NCI-H2227 (cell line): ENCODE results near the gene POLE.
A peak's percentile ranks its signal among the peaks of the same experiment; 100 is the strongest.

Experiments used
- DNase-seq: peaks from one replicate; lab custom pipeline; 2025; ENCODE audit not compliant: unreplicated experiment; lab: John Stamatoyannopoulos, UW

The POLE gene

DNA sequence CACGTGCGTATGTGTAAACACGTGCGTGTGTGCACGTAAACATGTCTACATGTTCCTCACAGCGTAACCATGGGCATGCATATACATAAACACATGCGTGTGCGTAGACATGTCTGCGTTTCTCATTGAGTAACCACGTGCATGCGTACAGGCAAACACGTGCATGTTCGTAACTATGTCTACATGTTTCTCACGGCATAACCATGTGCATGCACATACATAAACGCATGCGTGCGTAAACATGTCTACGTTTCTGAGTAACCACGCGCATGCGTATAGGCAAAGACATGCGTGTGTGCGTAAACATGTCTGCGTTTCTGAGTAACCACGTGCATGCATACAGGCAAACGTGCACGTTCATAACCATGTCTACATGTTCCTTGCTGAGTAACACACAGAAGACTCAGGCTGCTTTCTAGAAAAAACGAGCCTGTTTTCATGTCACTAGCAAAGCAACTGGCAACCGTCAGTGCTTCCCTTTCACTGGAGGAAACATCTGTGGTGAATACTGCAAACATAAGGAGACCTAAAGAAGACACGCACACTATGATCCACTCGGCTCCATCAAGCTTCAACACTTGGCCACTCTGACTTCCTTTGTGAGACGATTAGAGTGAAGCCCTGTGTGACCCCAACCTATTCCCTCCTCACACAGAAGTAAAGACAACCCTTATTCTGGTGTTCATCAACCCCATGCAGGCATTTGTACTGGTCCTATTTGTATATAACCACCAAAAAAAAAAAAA is 28.8 kb downstream of the POLE start:
- DNase-seq: no peak

DNA sequence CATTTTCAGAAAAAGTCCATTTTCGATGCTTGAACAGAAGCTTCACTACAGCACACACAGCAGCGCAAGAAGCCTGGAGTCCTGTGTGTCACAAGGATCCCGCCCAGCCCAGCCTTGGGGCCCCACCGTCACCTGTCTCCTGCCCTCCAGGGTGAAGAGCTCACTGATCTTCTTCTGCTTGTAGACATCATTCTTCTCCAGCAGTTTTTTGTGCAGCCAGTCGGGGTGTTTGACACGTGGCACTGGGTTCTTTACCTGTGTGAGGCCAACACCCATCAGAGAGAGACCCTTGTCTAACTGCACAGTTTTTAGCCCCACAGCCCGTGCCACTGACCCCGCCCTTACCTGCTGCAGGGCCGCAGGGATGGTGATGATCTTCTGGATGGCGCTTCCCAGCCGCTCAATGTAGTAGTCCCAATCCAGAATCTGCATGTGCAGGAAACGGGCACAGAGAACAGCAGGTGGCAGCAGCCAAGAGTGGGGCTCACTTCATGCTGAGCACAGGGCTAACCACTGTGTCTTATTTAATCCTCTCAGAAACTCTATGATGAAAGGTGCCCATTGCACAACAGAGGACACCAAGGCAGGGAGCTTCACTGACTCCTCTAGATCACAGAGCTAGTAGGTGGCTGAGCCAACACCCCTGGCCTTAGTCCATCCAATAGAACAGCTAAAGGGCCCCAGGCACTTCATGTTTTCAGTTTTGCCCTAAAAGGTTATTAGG is 30.0 kb downstream of the POLE start:
- no peak for DNase-seq

DNA sequence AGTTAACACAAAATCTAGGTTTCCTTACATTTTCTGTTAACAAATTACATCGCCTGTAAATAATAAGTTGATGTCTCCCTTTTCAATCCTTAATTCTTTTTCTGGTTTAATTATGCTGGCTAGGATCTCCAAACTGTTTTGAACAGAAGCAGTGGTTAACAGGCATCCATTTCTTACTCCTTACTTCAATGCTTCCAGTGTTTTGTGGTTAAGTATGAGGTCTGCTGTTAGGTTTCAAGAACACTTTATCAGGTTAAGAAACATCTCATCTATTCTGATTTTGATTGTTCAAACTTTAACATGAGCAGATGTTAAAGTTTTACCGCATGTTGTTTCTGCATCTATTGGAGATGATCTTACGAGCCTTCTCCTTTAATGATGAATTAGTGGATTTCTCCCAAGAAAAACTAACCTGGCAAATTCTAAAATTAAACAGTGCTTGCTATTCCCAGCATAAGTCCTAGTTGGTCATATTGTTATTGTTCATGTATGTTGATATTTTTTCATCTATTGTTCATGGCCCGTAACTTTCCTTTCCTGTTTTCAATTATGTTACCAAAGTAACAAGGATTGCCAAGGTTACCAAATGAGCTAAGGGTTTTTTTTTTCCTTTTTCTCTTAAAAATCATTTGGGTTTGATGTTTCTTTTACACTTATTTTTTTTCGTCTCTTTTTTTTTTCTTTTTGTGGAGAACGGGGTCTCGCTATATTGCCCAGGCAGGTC is 33.4 kb downstream of the POLE start:
- DNase-seq: no peak

DNA sequence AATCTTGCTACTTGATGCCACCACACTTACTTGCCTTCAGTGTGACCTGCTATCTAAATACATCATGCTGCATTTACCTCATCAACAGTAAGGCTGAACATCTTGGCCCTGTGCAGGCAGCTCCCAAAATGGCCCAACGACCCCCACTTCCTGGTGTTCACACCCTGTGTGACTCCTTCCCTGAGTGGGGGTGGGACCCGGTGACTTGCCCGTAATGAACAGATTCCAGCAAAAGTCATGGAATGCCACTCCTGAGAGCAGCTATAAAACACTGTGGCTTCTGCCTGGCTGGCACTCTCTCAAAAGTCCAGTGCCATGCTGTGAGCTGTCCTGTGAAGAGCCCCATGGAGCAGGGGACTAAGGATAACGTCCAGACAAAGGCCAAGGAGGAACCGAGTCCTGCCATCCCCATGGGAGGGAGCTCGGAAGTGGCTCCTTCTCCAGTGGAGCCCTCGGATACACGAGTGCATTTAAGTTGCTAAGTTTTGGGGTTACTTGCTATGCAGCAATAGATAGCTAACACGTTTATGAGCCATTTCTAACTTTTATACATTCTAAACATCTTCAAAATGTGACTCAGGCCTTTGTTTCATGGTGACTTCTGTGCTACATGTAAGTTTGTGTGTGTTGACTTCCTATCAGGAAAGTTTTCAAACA is 35.6 kb downstream of the POLE start:
- DNase-seq: no peak

DNA sequence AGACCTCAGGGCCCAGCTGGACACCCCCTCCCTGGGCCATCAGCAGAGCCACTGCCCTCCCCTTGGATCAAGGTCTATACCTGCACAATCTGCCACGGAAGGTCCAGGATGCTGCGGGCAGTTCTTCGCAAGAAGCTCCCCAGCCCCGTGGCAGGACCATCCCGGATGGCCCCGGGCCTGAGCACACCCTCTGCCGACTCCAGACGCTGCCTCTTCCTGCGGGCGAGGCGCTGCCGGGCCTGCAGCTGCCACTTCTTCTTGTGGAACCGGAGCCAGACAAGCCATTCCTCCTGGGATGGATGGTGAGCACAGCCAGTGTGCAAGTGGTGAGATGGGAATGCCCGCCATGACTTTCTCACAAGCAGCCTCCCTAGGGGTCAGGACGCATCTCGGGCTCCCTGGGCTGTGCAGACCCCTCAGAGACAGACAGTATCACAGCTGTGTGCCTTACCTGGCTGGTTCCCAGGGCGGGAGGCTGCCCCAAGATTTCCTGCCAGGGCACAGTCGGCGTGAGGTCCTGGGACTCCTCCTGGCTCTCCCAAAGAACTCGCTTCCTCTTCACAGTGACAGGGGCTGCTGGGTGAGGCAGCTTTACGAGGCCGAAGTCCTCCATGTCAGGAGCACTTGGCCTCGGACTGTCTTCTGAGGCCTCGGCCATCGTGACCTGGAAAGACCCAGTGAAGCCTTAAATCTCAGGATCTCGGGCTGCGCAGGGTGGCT is 37.8 kb downstream of the POLE start:
- DNase-seq: no peak

DNA sequence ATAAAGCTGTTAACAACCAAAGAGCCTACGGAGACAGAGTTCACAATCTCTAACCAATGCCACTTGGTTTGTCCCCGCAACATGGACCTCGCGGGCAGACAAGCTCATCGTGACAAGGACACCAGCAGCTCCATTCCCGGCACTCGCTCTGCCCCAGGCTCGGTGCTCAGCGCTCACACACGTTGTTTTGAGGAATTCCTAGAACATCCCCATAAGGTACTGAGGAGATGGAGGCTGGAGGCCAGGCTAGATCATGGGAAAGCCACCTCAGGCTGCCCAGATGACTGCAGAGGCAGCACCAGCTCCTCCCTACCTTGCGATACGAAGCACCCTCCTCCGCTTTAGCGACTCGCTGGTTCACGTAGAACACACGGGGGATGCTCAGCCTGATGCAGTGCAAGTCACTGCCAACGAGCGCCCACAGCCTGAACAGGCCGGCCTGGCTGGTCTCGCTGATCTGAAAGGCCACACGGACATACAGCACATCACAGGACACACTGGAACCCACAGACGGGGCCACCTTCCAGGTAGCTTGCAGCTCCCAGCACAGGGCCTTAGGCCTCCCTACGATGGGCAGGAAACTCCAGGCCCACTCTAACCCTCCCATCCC is 38.4 kb downstream of the POLE start:
- no peak for DNase-seq

DNA sequence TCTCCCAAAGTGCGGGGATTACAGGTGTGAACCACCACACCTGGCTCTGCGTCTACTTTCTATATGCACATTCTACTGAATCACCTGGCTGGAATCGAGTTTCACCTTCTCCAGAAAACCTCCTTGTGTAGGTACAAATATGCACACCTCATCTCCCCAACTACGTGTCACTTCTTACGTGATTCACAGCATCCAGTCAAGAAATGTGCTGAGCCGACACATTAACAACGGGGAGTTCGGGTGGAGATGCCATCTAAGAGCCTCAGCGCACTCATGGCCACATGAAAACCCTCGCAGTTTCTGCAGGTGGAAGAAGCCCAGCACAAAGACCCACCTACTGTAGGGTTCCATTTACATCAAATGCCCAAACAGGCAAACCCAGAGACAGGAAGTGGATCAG is 39.3 kb downstream of the POLE start:
- DNase-seq: no peak

DNA sequence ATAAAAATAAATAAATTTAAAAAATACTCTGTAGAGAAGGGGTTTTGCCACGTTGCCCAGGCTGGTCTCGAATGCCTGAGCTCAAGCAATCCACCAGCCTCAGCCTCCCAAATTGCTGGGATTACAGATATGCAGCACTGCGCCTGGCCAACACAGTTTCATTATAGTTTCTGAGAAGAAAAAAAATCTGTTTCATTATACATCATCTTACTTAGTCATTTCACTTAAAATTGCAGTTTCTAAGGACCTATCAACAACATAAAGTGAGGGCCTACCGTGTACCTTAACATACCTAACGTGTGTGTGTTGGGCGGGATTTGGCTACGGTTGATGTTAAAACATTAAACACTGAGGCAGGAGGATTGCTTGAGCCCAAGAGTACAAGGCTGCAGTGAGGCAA is 40.3 kb downstream of the POLE start:
- no peak for DNase-seq

DNA sequence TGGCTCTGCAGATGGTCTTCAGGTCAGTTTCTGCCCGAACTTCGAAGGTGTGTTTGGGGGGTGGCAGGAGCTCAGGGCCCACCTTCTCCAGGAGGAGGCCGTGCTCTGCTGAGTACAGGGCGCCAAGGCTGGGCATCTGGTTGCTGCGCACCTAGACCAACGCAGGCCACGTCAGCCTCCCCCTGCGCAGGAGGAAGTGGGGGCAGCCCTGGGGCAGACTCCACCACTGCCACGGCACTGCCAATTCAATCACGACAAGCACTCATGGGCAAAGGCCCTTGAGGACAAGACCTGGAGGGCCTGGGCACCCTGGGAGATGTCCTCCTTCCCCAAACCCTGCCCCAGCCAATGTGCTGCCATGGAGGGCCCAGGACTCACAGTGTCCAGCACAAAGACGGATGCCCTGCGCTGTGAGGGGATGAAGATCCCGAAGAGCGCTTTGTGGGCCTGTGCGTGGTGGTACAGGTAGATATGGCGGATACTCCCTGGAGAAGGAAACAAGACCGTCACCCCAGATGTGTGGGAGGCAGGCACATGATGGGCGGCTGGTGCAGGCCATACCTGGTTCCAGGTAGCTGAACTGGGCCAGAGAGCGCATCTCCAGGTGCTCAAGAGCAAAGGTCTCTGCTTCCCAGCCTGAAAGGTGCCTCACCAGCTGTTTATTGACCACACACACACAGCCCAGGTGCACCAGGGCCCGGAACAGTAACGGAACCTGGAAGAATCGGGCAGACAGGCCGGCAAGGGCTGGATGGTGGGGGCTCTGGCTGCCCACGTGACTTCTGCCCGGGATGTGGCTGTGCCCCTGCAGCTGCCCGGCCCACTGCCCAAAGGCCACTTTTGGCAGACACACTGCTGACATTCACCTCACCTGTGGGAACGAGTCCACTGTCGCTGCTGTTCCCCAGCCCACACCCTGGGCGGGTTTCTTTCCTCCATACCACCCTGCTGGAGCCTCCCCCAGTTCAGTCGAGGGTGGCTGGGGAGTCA is 44.0 kb downstream of the POLE start:
- DNase-seq: no peak

DNA sequence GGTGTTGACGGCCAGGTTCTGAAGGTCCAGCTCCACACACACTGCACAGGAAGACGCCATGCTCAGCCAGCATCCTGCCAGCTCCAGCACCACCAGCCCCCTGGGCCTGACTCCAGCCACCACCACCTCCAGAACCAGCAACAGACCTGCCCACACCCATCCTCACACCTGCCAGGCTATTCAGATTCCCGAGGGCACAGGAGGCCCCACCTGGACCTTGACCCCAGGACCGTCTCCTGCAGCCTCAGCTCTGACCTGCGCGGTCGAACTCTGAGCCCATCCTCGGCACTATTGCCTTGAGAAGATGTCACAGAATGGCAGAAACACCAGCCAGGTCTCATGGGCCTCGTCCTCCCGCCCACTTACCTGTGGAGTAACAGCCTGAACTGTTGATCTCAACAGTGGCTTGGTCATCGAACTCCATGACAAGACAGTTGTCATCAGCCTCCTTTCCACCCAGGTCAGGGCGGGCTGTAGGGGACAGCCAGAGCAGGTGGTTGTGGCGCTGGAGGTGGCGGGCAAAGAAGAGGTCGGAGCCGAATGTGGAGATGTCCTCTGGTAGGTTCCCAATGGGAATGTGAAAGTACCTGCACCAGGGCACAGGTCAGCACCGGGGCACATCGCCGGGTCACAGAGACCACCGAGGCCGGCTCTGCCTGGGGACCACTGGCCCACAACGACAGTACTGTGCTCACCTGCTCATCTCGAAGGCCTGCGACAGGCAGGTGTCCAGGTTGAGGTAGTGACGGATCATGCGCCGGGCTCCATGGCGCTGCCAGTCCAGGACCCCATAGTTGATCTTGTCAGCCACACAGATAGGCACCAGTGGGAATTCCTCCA is 45.1 kb downstream of the POLE start:
- no peak for DNase-seq

DNA sequence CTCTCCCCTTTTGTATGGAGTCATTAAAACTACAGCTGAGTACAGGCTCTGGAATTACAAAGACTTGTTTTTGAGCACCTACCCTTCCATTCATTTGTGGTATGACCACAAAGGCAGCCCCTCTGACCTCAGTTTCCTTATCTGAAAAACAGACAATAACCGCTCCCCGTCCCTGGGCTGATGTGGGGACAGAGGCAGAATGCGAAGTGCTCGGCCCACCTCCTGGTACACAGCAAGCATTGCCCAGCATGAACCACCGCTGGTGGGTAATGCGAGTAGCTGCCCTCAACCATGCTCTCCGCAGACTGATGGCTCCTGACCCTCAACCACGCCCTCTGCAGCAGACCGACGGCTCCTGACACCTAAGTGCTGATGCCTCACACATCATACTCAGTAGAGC is 46.2 kb downstream of the POLE start:
- DNase-seq: no peak

DNA sequence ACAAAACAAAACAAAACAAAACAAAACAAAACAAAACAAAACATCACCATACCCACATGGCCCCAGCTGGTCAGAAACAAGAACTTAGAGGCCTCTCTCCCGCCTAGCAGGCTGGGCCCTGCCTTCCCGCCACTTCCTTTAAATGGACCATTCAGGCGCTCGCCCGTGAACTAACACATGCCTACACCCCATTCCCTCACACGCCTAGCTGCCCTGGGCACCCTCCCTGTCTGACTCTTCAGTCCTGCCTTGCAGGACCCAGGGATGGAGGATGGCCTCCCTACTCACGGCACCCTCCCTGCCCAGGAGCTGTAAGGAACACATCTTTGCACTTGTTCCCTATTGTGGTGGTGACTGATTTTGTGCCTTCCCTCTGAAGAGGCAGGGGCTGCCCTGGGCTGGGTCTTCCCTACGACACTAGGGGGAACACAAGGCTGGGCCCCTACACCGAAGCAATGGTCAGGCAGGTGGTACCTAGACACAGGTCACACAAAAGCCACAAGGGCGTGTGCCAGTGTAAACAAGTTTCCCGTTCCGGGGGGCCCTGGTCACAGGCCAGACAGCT is 47.1 kb downstream of the POLE start:
- no peak for DNase-seq

DNA sequence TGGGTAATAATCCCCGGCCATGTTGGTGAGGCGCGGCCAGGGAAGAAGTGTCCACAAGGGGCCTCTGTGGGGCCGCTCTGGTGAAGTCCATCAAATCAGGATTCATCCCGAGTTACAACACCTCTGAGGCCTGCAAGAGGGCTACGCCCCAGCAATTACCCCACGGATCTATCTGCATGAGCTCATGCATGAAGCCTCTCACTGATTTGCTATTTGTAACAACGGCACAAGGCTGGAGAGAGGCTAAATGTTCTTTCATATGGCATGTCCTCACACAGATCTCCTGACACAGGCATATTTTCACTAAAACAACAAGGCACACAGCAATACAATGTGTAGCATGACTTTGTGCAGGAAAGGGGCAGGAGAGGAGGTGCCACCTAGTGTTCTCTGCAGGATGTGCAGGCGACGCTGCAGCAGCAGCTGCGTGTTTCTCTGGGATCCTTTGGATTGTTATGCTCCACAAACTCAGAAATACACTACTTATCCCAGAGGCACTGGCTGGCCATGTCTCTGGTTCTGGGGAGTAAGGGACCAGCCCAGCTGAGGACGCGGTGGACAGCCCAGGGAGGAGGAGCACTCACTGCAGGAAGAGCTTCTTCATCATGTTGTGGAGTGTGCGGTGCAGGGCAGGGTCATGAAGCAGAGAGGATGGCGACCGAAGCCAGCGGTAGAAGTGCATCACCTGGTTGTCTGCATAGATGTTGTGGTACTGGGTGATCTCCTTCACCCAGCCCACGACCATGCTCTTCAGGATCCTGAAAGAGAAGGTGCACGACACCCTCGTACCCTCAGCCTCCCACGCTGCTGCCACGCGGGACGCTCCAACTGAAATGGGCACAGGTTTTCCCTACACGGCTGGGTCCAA is 48.4 kb downstream of the POLE start:
- peak; percentile 83 for DNase-seq

DNA sequence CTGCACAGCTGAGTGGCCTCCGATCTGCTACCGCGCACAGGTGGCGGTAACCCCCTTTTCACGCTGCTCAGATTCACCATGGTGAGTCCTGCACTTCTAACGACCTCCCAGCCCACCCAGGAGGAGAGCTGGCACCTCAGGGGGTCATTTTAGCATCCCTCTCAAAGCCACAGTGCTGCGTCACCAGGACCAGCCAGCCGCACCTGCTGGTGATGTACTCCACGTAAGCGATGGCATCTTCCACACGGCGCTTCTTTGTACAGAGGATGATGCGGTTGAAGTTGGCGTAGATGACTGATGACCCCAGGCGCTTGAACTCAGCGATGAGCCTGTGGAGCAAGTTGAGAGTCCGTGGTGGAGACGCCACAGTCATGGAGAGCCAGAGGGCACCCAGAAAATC is 49.3 kb downstream of the POLE start:
- no peak for DNase-seq

DNA sequence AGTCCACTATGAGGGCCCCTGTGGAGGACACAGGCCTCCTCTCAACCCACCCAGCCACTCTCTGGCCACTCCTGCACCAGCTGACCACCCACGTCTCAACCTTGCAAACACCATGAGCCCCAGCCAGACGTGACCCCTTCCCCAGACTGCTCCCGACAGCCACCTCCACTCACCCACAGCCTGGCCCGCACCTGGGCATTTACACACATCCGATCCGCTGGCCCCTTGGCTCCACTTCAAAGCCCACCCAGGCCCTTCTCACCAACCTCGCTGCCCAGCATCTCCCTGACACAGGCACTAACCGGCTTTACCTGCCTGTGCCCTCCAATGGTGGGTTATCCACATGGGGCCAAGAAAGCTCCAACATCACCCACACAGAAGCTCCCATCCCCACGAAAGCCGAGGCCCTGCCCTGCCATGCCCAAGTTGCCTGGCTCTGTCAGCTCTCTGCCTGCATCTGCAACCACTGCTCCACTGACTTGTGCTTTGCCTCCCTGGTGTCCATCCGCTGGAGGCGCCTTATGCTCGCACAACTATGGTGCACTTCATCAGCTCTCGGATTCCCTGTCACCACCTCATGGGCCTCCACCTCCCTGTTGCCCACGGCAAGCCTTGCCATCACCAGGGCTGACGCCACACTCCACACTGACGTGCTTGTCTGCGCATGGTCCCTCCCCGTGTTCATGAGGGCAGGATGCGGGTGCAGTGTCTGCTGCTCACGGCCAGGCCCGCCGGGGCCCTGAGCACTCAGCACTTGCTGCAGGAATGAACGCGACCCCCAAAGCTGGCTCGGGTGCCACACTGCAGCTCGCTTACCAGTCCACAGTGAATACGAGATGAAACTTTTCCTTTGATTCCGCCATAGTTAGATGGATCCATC is 51.8 kb downstream of the POLE start:
- no peak for DNase-seq

DNA sequence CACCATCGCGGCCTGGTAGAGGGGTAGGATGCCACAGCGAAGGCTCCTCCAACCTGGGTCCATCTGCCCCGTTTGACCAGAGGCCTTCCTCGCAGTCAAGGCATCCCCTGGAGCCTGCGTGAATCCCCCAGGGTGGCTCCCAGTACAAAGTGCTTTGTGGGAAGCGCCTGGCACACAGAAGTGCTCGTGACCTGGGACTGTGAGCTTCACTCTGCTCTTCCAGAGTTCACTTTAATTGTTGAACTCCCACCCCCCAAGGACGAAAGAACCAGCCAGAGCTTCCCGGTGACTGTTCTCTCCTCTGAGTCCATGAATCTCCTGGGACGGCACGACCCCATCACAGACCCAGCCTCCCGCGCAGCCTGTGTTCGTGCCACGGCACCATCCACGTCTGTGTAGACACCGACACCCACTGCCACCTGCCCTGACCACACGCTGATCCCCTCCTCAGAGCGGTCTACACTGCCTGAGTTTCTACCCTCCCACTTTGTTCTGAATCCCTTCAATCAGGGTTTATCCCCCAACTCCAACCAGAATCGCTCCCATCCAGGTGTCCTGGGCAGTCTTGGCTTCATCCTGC is 52.6 kb downstream of the POLE start:
- DNase-seq: no peak
